Calu3 (cell line): ENCODE results near the gene SIGLEC1. TPM values are rescaled to one million over a fixed set of nuclear protein-coding genes. Genes with fewer than 3 reads are reported as not detected.
A peak's percentile ranks its signal among the peaks of the same experiment; 100 is the strongest.

Experiments used
- BruUV-seq: library from RNA; stranded (reverse); fragments of 400-500 nt; replicated peaks from 2 replicates; lab custom pipeline; 2021; lab: Mats Ljungman, UMichigan
- CTCF ChIA-PET: fragments of 300-600 bp; sonication (Branson Sonifier 250); formaldehyde crosslinking; loops from one replicate; lab custom pipeline; 2022; ENCODE audit warnings: antibody characterized with exemption; lab: Charles Lee
- DNase-seq: peaks from one replicate; pipeline ENCODE4 v3.0.0; 2022
- H3K27ac Mint-ChIP-seq: one replicate; pipeline ENCODE4 v1.8.0; 2022; ENCODE audit warnings: mixed read lengths; ENCODE audit not compliant: unreplicated experiment
- H3K27me3 Mint-ChIP-seq: one replicate; pipeline ENCODE4 v1.8.0; 2022; ENCODE audit warnings: mixed read lengths; ENCODE audit not compliant: unreplicated experiment
- H3K36me3 Mint-ChIP-seq: one replicate; pipeline ENCODE4 v1.8.0; 2022; ENCODE audit warnings: mild to moderate bottlenecking, moderate library complexity, mixed read lengths; ENCODE audit not compliant: insufficient read depth, unreplicated experiment
- H3K4me1 Mint-ChIP-seq: one replicate; pipeline ENCODE4 v1.8.0; 2022; ENCODE audit warnings: mild to moderate bottlenecking, low read depth, mixed read lengths; ENCODE audit not compliant: unreplicated experiment
- H3K4me3 Mint-ChIP-seq: one replicate; pipeline ENCODE4 v1.8.0; 2022; ENCODE audit warnings: mild to moderate bottlenecking, low read depth, moderate library complexity, mixed read lengths; ENCODE audit not compliant: unreplicated experiment
- H3K9me3 Mint-ChIP-seq: one replicate; pipeline ENCODE4 v1.8.0; 2022; ENCODE audit warnings: low read depth, mixed read lengths; ENCODE audit not compliant: unreplicated experiment
- intact Hi-C: fragments of 100-400 bp; cut with micrococcal nuclease; formaldehyde crosslinking; loops from one replicate; pipeline ENCODE4 v1.10.0; 2022; ENCODE audit not compliant: unreplicated experiment
- total RNA-seq: library from RNA; stranded (reverse); gene quantifications from 2 replicates; pipeline ENCODE4 v1.2.3, GENCODE V29; 2022
- TF ChIP-seq, protein P1 (sequence below): fragments of 200-600 bp; IDR thresholded peaks from one replicate; pipeline ENCODE4 v1.8.0; 2022; ENCODE audit warnings: antibody characterized with exemption; ENCODE audit not compliant: unreplicated experiment

The SIGLEC1 gene
- total RNA-seq, 1 experiment from 2014 or later = not detected

DNA sequence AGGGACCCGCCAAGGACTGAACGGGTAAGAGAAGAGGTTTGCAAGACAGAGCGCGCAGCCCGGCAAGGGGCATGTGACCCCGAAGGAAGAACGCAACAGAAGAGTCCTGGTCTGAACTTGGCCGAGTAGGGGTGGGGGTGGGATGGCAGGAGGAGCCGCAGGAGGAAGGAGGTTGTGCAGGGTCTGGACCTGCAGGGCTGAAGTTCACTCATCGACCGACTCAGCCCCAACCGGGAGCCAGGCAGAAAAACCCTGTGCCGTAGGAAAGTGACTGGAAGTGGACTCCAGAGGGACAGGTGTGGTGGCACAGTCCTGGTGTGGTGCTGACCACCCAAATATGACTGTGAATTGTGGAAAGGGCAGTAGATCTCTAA is 40.0 kb upstream of the SIGLEC1 start:
- Mint-ChIP-seq H3K36me3 (peaks cover 14% of the 10 kb centered on the region), H3K27me3 (peaks cover 6% of the 10 kb centered on the region), H3K9me3 (no peaks in the 10 kb centered on the region), H3K4me3 (peak overlapping the region; percentile 69), H3K27ac (no peak overlapping the region), H3K4me1 (peaks cover 10% of the 10 kb centered on the region)
- intact Hi-C loops = loop anchor here (2.0 kb wide), 1 partner anchor 58 kb away; no protein-coding TSS in a partner anchor
- no peak for DNase-seq
- CTCF ChIA-PET = no interaction called here
- TF ChIP-seq, protein P1, sequence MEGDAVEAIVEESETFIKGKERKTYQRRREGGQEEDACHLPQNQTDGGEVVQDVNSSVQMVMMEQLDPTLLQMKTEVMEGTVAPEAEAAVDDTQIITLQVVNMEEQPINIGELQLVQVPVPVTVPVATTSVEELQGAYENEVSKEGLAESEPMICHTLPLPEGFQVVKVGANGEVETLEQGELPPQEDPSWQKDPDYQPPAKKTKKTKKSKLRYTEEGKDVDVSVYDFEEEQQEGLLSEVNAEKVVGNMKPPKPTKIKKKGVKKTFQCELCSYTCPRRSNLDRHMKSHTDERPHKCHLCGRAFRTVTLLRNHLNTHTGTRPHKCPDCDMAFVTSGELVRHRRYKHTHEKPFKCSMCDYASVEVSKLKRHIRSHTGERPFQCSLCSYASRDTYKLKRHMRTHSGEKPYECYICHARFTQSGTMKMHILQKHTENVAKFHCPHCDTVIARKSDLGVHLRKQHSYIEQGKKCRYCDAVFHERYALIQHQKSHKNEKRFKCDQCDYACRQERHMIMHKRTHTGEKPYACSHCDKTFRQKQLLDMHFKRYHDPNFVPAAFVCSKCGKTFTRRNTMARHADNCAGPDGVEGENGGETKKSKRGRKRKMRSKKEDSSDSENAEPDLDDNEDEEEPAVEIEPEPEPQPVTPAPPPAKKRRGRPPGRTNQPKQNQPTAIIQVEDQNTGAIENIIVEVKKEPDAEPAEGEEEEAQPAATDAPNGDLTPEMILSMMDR = no peak
- no TSS peak for BruUV-seq

DNA sequence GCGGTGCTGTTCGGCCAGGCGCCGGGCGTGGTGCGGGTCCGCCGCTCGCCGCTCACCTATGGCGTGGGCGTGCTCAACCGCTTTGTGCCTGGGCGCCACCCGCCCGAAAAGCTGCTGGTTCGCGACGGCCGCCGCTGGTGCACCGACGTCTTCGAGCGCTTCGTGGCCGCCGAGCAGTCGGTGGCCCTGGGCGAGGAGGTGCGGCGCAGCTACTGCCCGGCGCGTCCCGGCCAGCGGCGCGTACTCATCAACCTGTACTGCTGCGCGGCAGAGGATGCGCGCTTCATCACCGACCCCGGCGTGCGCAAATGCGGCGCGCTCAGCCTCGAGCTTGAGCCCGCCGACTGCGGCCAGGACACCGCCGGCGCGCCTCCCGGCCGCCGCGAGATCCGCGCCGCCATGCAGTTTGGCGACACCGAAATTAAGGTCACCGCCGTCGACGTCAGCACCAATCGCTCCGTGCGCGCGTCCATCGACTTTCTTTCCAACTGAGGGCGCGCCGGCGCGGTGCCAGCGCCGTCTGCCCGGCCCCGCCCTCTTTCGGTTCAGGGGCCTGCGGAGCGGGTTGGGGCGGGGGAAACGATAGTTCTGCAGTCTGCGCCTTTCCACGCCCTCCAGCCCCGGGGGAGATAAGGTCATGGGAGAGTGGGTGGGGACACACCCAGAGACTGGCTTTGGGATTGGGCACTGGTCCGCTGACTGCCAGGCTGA is 39.4 kb upstream of the SIGLEC1 start:
- Mint-ChIP-seq H3K4me3 (peak overlapping the region; percentile 69), H3K27ac (no peak overlapping the region), H3K9me3 (no peaks in the 10 kb centered on the region), H3K36me3 (peaks cover 14% of the 10 kb centered on the region), H3K4me1 (peaks cover 10% of the 10 kb centered on the region), H3K27me3 (peaks cover 11% of the 10 kb centered on the region)
- CTCF ChIA-PET = interaction anchor here (0.8 to 0.9 kb wide), 2 partner anchors 15 to 16 kb away, joined by 4 read pairs; partner anchors contain the start of gene ADISSP
- DNase-seq = peak; percentile 53
- BruUV-seq = no TSS peak
- intact Hi-C loops = loop anchor here (2.0 kb wide), 1 partner anchor 59 kb away; no protein-coding TSS in a partner anchor
- TF ChIP-seq, protein P1 = no peak

GRCh38 chr20:3751305-3751674 is 38.9 kb upstream of the SIGLEC1 start:
- DNase-seq = no peak
- TF ChIP-seq, protein P1 = no peak
- CTCF ChIA-PET = interaction anchor here (0.8 to 0.9 kb wide), 2 partner anchors 14 to 16 kb away, joined by 4 read pairs; partner anchors contain the start of gene ADISSP
- peaks cover 14% of the 10 kb centered on the region for H3K36me3 Mint-ChIP-seq
- no TSS peak for BruUV-seq
- peaks cover 16% of the 10 kb centered on the region for H3K27me3 Mint-ChIP-seq
- intact Hi-C loops = no loop called here
- peaks cover 10% of the 10 kb centered on the region for H3K4me1 Mint-ChIP-seq
- no peak overlapping the region for H3K4me3 Mint-ChIP-seq
- H3K27ac Mint-ChIP-seq = no peak overlapping the region
- H3K9me3 Mint-ChIP-seq = no peaks in the 10 kb centered on the region

DNA sequence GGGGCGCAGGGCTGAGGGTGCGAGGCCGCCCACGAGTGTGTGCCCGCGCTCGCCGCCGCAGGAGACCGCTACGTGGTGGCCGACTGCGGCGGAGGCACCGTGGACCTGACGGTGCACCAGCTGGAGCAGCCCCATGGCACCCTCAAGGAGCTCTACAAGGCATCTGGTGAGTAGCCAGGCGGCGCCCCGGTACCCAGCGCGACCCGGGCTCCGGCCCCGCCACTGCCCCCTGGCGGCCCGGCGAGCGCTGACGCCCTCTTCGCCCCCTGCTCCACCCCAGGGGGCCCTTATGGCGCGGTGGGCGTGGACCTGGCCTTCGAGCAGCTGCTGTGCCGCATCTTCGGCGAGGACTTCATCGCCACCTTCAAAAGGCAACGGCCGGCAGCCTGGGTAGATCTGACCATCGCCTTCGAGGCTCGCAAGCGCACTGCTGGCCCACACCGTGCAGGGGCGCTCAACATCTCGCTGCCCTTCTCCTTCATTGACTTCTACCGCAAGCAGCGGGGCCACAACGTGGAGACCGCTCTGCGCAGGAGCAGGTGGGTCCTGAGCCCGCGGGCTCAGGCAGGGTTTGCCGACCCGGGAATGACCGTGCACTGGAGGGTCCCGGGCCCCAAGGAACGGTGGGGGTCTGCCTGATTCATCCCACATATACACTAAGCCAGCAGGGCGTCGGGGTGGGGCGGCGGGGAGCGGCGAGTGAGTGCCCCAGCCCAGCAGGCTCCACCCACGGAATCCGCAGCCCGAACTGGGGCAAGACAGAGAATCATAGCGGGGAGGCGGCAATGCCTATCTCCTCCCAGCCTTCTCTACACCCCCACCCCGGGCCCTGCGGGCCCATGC is 37.5 kb upstream of the SIGLEC1 start:
- CTCF ChIA-PET = no interaction called here
- no peak overlapping the region for H3K27ac Mint-ChIP-seq
- TF ChIP-seq, protein P1 = peak; percentile 67
- DNase-seq = peak; percentile 29
- peaks cover 12% of the 10 kb centered on the region for H3K4me1 Mint-ChIP-seq
- peaks cover 30% of the 10 kb centered on the region for H3K27me3 Mint-ChIP-seq
- no peak overlapping the region for H3K4me3 Mint-ChIP-seq
- no TSS peak for BruUV-seq
- H3K9me3 Mint-ChIP-seq = no peaks in the 10 kb centered on the region
- H3K36me3 Mint-ChIP-seq = peaks cover 14% of the 10 kb centered on the region
- intact Hi-C loops = no loop called here
